Transverse colon (tissue), 4 donors: Measurements from ENCODE around the gene SLBP. TPM values are rescaled to one million over a fixed set of nuclear protein-coding genes. Genes with fewer than 3 reads are reported as not detected.

Experiments used
- DNase-seq: peaks from one replicate; pipeline ENCODE4 v3.0.0-alpha.2; 2019
- H3K27ac ChIP-seq, 4 donors: fragments of 200-600 bp; sonication (generic); 2 replicates each; pipeline ENCODE4 v1.5.1; 2016 to 2018; ENCODE audit warnings: inconsistent platforms in 4 of 4
- H3K27me3 ChIP-seq: fragments of 200-600 bp; sonication (generic); 2 replicates; pipeline ENCODE4 v1.5.1; 2017; ENCODE audit warnings: inconsistent platforms
- H3K36me3 ChIP-seq, 4 donors: fragments of 200-600 bp; sonication (generic); 2 replicates each; pipeline ENCODE4 v1.5.1; 2017 to 2019; ENCODE audit warnings: inconsistent platforms in 4 of 4
- H3K4me1 ChIP-seq, 4 donors: fragments of 200-600 bp; sonication (generic); 2 replicates each; pipeline ENCODE4 v1.5.1; 2017 to 2020; ENCODE audit warnings: inconsistent platforms in 4 of 4
- H3K4me3 ChIP-seq, 4 donors: fragments of 200-600 bp; sonication (generic); 1 replicate in 1 of 4; 2 replicates in 3 of 4; pipeline versions ENCODE4 v1.5.1 to v1.6.1; 2017 to 2019; ENCODE audit warnings: inconsistent platforms in 4 of 4
- H3K9me3 ChIP-seq, 2 donors: fragments of 200-600 bp; sonication (generic); 2 replicates each; pipeline ENCODE4 v1.5.1; 2017 to 2019; ENCODE audit warnings: inconsistent platforms in 2 of 2
- EP300 ChIP-seq: sonication (generic); formaldehyde crosslinking; IDR thresholded peaks from one replicate; pipeline ENCODE4 v1.6.1; 2017; ENCODE audit warnings: antibody characterized with exemption, low read depth
- POLR2A ChIP-seq: fragments of 450-650 bp; IDR thresholded peaks from one replicate; pipeline ENCODE4 v1.6.1; 2016; ENCODE audit warnings: antibody characterized with exemption, mild to moderate bottlenecking, moderate library complexity
- POLR2AphosphoS5 ChIP-seq, 3 donors: sonication (generic); formaldehyde crosslinking; IDR thresholded peaks; one replicate each; pipeline ENCODE4 v1.6.1; 2016; ENCODE audit warnings: antibody characterized with exemption in 3 of 3
- WGBS, 2 donors: methylation state at CpG; one replicate each; pipeline ENCODE4 v1.1.5; 2018; ENCODE audit warnings: low coverage in 1 of 2; 5-methylcytosine and 5-hydroxymethylcytosine counted together
- in situ Hi-C, 4 donors: fragments of 200-750 bp; cut with MboI; loops; one replicate each; pipeline versions ENCODE4 v1.15.0 to v1.15.1; 2017; ENCODE audit warnings: low sequenced_read_pairs in 3 of 4, low pct_ligation_motif_present in 1 of 4, low pct_unique_long_range_greater_than_20kb in 1 of 4
- intact Hi-C: fragments of 100-400 bp; cut with DNase I; formaldehyde crosslinking; loops from one replicate; pipeline ENCODE4 v1.15.1; 2023; ENCODE audit warnings: low total_unique reads
- total RNA-seq, 4 donors: library from RNA; depleted of rRNA; stranded (reverse); fragments of >200 nt; gene quantifications; one replicate each; pipeline ENCODE4 v1.1.0, GENCODE V29; 2016
- TF ChIP-seq, protein P1 (sequence below), 5 experiments: fragments of 200-600 bp in 3 of 5; fragments of 450-650 bp in 2 of 5; sonication (generic) in 3 of 5; IDR thresholded peaks; 1 replicate in 2 of 5; 2 replicates in 3 of 5; pipeline ENCODE4 v1.5.1; 2016 to 2017; ENCODE audit warnings: antibody characterized with exemption in 5 of 5, inconsistent platforms in 3 of 5, mild to moderate bottlenecking in 2 of 5, moderate library complexity in 1 of 5

The SLBP gene
- total RNA-seq, 4 donors from 2014 or later: 7.6 to 47.5 (median 31.6) TPM

DNA sequence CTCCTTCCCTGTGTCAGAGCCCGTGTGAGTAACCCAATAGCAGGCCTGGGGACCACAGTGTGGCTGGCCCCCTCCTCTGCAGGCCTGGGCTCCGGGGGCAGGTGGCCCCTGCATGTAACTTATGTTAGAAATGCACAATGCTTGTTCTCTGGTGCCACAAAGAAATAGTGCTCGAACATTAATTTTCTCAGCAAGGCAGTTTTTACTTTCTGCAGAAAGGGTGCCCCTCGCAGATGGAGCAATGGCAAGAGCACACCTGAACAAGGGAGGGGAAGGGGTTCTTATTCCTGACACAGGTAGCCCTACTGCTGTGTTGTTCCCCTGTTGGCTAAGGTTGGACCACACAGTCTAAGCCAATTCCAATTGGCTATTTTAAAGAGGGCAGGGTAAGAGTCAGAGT, 26.3 kb upstream of the SLBP start:
- DNase-seq: no peak
- no peaks in the 10 kb centered on the region for H3K4me1 ChIP-seq
- intact Hi-C loops: no loop called here
- no peak overlapping the region for H3K4me3 ChIP-seq
- in situ Hi-C loops: no loop called here
- H3K27me3 ChIP-seq: no peaks in the 10 kb centered on the region
- TF ChIP-seq POLR2A (no peak), POLR2AphosphoS5 (IDR thresholded peaks at IDR 0.05) (no peak), EP300 (no peak)
- TF ChIP-seq, protein P1, sequence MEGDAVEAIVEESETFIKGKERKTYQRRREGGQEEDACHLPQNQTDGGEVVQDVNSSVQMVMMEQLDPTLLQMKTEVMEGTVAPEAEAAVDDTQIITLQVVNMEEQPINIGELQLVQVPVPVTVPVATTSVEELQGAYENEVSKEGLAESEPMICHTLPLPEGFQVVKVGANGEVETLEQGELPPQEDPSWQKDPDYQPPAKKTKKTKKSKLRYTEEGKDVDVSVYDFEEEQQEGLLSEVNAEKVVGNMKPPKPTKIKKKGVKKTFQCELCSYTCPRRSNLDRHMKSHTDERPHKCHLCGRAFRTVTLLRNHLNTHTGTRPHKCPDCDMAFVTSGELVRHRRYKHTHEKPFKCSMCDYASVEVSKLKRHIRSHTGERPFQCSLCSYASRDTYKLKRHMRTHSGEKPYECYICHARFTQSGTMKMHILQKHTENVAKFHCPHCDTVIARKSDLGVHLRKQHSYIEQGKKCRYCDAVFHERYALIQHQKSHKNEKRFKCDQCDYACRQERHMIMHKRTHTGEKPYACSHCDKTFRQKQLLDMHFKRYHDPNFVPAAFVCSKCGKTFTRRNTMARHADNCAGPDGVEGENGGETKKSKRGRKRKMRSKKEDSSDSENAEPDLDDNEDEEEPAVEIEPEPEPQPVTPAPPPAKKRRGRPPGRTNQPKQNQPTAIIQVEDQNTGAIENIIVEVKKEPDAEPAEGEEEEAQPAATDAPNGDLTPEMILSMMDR (IDR thresholded peaks at IDR 0.05): no peak
- H3K27ac ChIP-seq: no peak overlapping the region
- H3K9me3 ChIP-seq: peaks cover 0 to 3% of the 10 kb centered on the region in 2 donors
- 97% methylated on average over 4 of the region's 4 CpGs; no CpG with 5 or more reads in 1 of the 2 donors for WGBS, 2 donors
- peaks cover 0 to 22% (median 10%) of the 10 kb centered on the region in 4 donors for H3K36me3 ChIP-seq

DNA sequence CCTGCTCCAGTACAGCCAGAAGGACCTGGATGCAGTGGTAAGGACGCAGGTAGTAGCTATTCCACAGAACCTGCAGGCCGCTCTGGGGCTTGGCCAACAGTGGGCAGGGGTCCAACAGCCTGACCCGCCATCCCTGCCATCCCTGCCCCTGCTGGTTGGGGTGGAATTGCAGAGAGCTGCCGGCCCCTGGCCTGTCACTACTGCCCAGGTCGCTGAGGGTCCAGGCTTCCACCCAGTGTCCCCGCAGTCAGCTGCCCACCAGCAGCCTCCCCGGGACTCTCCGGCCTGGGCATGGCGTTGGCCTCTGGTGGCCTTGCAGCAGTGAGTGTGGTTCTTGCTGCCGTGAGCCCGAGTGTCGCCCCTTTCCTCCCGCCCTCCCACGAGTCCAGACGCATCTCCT, 25.5 kb upstream of the SLBP start:
- 97% methylated on average over 15 of the region's 15 CpGs; no CpG with 5 or more reads in 1 of the 2 donors for WGBS, 2 donors
- DNase-seq: no peak
- TF ChIP-seq, protein P1 (IDR thresholded peaks at IDR 0.05): no peak
- TF ChIP-seq POLR2AphosphoS5 (IDR thresholded peaks at IDR 0.05): no peak
- TF ChIP-seq POLR2A: no peak
- TF ChIP-seq EP300: no peak
- intact Hi-C loops (no loop called here), in situ Hi-C loops (no loop called here)
- Histone ChIP-seq H3K27me3 (no peaks in the 10 kb centered on the region), H3K4me3 (no peak overlapping the region), H3K36me3 (peaks cover 0 to 22% (median 10%) of the 10 kb centered on the region in 4 donors), H3K27ac (no peak overlapping the region), H3K9me3 (peaks cover 0 to 3% of the 10 kb centered on the region in 2 donors), H3K4me1 (no peaks in the 10 kb centered on the region)

DNA sequence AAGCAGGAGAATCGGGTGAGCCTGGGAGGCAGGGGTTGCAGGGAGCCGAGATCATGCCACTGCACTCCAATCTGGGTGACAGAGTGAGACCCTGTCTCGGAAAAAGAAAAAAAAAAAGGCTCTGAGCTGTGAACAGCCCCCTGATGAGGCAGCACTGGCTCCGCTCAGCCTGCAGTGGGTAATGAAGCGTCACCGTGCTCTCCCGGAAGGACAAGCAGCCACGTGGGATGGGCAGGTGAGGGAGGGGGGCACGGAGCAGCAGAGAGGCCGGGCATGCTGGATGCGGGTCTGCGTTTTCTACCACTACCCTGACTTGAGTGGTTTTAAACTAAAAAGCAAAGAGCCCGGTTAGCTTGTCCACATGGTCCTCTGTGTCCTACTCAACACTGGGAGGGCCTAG, 24.7 kb upstream of the SLBP start:
- WGBS, 2 donors: 90 to 100% methylated on average over 2 to 13 of the region's 13 CpGs
- H3K9me3 ChIP-seq: peaks cover 0 to 3% of the 10 kb centered on the region in 2 donors
- no peak overlapping the region for H3K27ac ChIP-seq
- H3K4me3 ChIP-seq: no peak overlapping the region
- DNase-seq: no peak
- no peaks in the 10 kb centered on the region for H3K4me1 ChIP-seq
- in situ Hi-C loops: no loop called here
- H3K27me3 ChIP-seq: no peaks in the 10 kb centered on the region
- intact Hi-C loops: no loop called here
- TF ChIP-seq EP300 (no peak), POLR2A (no peak), POLR2AphosphoS5 (IDR thresholded peaks at IDR 0.05) (no peak)
- TF ChIP-seq, protein P1 (IDR thresholded peaks at IDR 0.05): no peak
- peaks cover 0 to 22% (median 10%) of the 10 kb centered on the region in 4 donors for H3K36me3 ChIP-seq

DNA sequence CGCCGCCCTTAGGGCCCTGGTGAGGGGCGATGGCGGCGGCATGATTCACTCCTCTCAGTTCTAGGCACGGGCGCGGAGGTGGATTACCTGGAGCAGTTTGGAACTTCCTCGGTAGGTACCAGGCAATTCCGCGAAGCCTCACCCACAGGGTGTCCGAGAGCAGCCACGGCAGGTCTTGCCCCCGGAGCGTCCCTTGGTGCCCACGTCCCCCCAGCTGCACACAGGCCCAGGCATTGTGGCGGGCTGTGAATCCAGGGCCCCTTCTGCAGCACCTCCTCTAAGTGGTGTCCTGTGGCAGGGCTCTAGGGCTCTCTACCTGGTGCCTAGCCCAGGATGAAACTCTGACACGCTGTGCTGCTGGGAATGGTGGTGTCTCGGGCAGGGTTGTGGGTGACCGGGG, 23.1 kb upstream of the SLBP start:
- TF ChIP-seq POLR2AphosphoS5 (IDR thresholded peaks at IDR 0.05) (no peak), EP300 (no peak), POLR2A (no peak)
- TF ChIP-seq, protein P1 (IDR thresholded peaks at IDR 0.05): no peak
- Histone ChIP-seq H3K9me3 (peaks cover 0 to 3% of the 10 kb centered on the region in 2 donors), H3K4me3 (no peak overlapping the region), H3K27ac (no peak overlapping the region), H3K36me3 (peaks cover 0 to 22% (median 8%) of the 10 kb centered on the region in 4 donors), H3K4me1 (no peaks in the 10 kb centered on the region), H3K27me3 (no peaks in the 10 kb centered on the region)
- in situ Hi-C loops: no loop called here
- intact Hi-C loops: no loop called here
- no peak for DNase-seq
- WGBS, 2 donors: 94% methylated on average over 20 of the region's 20 CpGs; no CpG with 5 or more reads in 1 of the 2 donors
